CD4-positive, alpha-beta T cell treated with Interleukin-2 at 100 ng/mL for 4 hours (primary cell): ENCODE measurements around the gene KRTAP10-8.
"Not testable (repeated sequence)": the region's sequence is repeated elsewhere in the genome, so short reads cannot be mapped to it uniquely, and the experiment has no call there.

Experiments used
- DNase-seq: peaks from one replicate; pipeline ENCODE4 v3.0.0-alpha.2; 2020; ENCODE audit warnings: low spot score

Gene KRTAP10-8

DNA sequence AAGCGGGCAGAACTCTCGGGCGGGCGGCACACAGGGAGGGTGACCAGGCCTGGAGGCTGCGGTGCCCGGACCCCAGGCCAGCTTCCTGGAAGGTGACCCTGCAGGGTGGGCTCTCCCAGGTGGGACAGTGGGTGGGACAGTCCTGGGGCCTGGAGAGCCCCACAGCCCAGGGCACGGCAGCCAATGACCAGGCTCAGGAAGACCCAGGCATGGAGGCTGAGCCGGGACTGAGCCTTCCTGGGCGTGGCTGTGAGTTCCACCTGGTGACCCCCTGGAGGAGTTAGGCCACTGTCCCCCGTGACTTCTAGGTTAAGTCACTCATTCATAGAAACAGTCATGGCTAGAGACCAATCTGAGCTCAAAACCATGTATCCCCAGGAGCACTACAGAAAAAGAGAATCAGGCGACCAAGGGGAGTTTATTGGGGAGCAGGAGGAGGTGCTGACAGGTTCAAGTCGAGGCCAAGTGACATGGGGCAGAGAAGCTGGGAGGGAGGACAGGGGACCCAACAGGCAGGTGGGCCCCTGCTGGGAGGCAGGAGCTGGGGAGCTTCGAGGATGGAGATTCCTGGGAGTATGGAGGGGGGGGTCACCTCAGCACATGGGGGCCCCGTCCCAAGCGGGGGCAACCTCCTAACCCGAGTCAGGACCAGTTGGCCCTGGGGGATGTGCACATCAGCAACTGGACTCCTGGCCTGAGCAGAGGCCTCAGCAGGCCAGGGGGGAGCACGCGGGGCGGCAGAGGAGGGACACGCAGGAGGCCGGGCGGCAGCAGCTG lies 32.6 kb upstream of the KRTAP10-8 start:
- DNase-seq = no peak

DNA sequence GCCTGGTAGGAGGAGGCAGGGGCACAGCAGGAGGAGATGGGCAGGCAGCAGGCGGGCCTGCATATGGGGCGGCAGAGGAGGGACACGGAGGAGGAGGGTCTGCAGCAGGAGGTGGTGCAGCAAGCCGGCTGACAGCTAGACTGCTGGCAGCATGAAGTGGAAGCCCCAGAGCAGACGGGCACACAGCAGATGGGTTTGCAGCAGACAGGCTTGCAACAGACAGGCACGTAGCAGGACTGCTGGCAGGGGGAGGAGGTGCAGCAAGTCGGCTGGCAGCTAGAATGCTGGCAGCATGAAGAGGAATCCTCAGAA lies 32.1 kb upstream of the KRTAP10-8 start:
- no peak for DNase-seq

DNA sequence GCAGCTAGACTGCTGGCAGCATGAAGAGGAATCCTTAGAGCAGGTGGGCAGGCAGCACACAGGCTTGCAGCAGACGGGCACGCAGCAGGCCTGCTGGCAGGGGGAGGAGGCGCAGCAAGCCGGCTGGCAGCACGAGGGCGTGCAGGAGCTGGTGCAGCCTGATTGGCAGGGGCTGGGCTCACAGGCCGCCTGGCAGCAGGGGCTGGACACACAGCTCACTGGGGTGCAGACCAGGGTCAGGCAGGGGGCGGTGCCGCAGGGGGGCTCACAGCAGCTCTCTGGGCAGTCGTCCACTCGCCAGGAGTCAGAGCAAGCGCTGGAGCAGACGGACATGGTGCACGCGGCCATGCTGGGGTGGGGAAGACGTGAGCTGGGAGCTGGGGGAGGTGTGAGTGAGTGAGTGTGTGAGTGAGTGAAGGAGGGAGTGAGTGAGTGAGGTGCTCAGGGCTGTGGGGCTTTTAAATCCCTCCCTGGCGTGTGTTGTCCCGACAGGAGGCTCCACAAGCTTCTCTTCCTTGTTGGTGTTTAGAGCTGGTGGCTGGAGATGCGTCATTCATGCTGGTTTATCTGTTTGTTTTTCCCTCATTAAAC lies 31.6 kb upstream of the KRTAP10-8 start, which contains the start of gene KRTAP10-5:
Gene KRTAP10-5, minus strand, starts transcription at position 374 of the 591 bp plus-strand sequence. Its CDS starts 26 bp downstream, at position 348.
- DNase-seq = not testable (repeated sequence)

DNA sequence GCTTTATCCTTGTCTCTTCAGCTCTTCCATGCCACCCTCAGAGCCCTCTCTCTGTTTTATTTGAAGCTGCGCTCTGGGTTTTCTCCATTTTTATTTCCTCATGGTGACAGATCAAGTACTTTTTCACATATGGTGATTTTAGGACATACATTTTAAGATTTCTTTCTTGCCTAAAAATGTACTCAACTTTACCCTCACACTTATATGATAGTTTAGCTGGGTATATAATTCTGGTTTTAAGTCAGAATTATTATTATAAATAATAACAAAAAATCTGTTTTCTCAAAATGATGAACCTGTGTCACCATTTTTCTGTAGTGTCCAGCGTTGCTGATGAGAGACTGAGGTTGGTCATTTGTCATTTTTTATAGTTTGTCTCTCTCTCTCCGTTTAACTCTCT lies 30.7 kb upstream of the KRTAP10-8 start:
- DNase-seq = no peak

DNA sequence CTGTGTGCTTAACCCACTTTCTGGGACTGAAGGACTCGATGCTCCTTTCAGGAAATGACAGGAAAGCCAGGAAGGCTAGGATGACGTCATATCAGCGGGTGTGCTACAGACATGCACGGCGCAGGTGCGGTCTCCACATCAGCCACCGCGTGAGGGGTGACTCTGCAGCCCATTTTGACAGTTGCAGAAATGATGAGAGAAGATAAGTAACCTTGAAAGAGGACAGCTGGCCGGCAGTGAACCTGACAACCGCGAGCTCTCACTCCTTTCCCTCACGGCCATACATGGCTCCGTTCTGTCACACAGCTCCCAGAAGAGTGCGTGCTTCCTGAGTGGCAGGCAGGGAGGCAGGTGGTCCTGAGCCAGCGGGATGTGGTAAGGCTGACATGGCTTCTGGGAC lies 29.8 kb upstream of the KRTAP10-8 start:
- DNase-seq = no peak

DNA sequence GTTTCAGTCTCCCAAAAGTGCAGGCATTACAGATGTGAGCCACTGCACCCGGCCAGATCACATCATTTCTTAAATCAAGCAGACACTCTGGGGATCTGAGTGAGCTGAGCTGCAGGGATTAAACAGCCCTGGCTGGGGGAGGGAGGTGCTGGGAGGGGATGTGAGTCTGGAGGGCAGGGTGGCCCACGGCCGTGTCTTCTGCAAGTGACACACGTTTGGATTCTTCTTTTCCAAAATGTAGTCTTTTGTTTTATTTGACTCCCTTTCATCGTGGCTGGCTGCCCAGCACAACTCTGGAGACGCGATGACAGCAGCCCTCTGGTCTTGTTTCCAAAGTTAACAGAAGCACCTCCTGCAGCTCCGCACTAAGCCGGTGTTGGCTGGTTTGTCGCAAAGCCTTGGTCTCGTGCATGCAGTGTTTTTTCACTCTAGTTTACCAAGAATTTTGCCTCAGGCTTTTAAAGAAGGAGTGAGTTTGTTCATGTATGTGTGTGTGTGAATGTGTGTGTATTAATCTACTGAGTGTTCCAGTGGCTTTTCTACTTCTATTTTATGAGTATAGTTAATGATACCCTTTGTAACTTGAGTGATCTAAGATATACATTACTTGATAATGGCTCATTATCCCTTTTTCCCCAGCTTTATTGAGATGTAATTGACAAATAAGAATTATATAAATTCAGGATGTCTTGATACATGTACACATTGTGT lies 28.6 kb upstream of the KRTAP10-8 start:
- no peak for DNase-seq

DNA sequence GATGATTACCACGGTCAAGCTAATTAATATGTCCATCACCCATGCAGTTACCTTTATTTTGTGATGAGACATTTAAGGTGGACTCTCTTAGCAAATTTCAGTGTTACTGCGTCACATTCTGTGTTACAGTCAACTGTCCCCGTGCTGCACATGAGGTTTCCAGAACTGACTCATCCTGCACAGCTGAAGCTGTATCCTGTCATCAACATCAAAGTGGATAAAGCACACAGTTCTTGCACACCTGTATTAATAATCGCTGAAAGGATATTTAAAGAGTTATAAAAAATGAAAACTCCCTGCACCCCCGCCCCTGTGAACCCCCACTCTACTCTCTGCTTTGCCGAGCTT lies 28.1 kb upstream of the KRTAP10-8 start:
- peak; percentile 42 for DNase-seq

DNA sequence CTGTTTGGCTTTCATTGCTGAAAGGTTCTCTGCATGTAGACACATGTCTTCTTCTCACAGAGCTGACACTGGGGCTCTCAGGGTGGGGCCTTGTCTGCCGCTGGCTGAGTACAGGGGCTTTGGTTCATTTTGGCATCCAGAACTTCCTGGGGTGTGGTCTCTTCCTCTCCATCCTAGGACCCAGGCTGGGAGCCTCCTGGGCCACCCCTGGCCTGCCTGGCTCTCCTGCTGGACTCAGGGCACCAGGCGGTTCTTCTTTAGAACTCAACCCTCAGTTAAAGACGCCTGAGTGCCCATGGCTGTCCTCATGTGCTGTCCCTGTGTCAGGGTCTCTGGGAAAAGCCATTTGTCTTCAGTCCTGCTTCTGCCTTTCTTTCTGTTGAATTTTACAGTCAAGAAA lies 26.0 kb upstream of the KRTAP10-8 start:
- no peak for DNase-seq

DNA sequence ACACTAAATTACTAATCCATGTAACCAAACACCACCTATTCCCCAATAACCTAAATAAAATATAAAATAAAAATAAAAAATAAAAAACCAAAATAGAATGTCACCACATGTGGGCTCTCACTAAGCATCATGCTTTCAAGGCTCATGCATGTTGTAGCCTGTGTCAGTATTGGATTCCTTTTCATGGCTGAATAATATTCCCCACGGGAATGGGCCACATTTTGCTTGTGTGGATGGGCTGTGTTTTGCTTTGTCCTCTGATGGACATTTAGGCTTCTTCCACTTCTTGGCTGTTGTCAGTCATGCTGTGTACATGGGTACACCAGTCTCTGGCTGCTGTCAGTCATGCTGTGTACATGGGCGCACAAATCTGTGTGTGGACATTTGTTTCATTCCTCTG lies 22.8 kb upstream of the KRTAP10-8 start:
- no peak for DNase-seq

DNA sequence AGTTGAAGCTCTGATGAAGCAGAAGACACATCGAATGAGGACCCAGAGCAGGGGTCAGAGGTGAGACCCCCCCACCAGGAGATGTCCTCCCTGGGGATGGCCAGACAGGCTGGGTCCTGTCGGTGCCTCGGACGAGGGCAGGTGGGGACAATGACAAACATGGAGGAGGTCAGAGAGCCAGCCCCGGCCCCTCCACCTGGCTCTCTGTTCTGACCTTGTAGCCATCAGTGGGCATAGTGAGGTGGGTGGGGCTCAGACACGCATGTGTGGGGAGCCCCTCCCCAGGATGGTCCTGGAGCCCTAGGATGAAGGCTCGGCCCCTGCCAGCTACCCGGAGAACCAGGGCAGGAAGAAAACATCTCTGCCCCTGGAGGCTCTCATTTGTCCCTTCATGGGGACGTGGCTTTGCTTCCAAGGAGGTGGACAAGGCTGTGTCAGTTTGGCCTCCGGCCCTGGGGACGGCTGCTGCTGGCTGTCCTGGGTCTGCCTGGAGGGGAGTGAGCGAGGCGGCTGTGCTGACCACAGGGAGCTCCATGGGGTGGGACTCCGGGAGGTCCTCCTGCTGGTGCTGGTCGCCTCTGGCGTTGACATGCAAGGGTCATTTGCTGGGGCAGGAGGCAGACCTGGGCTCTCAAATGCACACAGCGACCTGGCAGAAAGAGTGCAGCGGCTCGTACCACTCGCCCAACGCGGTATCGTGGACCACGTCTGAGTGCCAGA lies 22.1 kb upstream of the KRTAP10-8 start:
- no peak for DNase-seq

DNA sequence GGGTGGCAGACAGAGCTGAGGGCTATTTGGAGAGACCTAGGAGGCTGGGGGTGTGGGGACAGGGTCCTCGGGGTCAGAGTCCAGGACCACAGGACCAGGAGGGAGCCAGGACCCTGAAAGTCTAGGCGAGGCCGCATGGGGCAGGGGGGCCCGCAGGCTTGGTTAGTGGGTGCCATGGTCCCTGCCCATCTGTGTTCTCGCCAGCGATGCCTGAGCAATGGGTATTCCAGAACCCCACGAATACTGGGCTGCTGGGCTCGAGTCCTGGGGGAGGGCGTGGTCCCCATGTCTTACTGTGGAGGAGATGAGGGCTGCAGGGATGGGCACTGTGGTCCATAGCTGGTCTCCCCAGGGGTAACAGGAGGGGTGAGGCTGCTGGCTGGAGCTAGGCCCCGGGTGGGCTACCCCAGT lies 21.6 kb upstream of the KRTAP10-8 start:
- no peak for DNase-seq

DNA sequence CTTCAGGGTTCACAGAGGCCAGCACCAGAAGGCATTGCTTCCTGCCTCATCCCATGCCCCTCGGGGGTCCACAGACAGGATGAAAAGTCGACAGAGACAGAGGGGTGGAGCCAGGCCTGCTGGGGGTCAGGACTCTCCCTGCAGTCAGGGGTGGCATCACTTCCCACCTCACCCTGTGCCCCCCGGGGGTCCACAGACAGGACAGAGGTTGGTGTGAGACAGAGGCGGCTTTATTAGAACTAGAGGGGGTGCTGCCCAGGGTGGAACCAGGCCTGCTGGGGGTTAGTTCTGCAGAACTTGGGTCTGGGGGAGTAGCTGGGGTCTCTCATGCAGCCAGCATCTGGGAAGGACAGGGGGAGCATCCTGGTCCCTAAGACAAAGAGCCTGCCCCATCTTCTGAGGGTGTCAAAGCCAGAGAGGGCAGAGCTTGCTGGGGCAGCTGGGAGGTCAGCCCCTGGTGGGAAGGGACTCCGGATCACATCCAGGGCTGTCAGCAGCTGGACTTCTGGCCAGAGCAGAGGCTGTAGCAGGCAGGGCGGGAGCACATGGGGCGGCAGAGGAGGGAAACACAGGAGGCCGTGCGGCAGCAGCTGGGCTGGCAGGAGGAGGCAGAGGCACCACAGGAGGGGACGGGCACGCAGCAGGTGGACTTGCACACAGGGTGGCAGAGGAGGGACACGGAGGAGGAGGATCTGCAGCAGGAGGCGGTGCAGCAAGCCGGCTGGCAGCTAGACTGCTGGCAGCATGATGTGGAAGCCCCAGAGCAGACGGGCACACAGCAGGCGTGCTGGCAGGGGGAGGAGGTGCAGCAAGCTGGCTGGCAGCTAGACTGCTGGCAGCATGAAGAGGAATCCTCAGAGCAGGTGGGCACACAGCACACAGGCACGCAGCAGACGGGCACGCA lies 20.7 kb upstream of the KRTAP10-8 start:
- DNase-seq = not testable (repeated sequence)

DNA sequence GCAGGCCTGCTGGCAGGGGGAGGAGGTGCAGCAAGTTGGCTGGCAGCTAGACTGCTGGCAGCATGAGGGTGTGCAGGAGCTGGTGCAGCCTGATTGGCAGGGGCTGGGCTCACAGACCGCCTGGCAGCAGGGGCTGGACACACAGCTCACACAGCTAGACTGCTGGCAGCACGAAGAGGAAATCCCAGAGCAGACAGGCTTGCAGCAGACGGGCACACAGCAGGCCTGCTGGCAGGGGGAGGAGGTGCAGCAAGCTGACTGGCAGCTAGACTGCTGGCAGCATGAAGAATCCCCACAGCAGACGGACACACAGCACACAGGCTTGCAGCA lies 20.1 kb upstream of the KRTAP10-8 start:
- DNase-seq = not testable (repeated sequence)

DNA sequence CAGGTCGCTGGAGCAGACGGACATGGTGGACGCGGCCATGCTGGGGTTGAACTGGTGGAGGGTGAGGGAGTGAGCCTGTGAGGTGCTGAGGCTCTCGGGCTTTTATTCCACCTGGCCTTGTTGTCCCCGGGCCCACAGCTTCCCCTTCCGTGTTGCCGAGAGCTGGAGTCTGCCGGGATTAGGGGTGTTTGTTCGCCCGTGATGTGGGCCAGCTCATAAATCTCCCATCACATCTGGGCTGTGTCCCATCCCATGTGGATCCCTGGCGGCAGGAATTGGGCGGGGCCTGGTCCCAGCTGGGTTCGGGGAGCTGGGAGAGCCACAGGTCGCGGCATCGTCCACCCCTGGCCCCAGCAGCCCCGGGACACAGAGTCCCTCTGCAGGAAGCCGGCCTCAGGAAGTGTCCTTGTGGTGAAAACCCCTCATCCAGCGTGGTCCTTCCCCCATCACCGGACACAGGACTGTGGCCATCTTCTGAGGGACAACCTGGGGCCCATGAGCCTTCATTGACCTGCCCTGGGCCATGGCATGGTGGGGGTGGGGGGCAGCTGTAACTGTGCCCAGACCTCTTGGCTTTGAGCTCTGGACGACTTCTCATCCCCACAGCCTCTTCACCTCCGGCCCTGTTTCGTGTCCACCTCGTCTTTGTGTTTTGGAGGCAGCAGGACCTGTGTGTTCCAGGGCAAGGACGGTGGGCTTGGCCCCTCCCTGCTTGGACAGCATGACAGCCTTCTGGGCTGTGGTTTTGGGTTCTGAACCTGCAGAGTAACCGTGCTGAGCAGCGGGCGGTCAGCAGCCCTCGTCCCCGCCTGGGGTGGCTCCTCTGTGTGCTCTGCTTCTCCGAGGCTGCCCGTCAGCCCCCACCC lies 19.2 kb upstream of the KRTAP10-8 start, which contains the start of gene KRTAP10-6:
Gene KRTAP10-6, minus strand, starts transcription at position 60 of the 866 bp plus-strand sequence. Its CDS starts 21 bp downstream, at position 39.
- no peak for DNase-seq

DNA sequence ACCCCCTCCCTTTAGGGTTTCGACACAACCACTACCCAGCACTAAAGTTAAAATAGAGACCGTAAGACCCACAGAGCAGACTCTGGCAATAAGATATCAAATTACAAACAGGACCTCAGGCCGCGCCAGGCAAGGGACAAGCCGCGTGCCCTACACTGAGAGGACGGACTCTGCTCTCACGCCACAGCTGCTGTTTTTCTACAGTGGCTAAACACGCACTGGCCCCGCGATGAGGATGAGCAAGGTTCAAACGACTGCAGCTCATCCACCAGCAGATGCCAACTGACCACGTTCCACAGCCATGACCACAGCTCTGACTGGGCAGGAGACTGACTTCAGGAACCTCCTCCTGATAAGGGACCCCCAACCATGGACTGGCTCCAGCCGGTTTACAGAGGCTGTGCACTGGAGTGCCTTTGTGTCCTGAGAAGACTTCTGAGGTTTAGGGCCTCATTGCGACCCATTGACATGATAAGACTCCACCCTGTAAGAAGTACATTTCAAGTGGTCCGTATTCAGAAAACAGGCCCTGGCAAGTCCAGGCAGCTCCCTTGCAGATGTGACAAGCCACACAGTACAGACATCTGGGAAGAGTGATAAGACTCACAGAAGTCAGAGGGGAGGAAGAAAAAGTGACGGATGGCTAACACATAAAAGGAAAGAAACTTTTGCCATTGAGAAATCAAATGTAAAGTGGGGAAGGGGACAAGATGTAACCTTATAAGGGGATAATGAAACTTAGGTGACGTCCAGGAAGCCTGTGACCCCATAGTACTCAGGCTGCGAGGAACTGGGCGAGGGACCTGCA lies 18.1 kb upstream of the KRTAP10-8 start:
- no peak for DNase-seq

DNA sequence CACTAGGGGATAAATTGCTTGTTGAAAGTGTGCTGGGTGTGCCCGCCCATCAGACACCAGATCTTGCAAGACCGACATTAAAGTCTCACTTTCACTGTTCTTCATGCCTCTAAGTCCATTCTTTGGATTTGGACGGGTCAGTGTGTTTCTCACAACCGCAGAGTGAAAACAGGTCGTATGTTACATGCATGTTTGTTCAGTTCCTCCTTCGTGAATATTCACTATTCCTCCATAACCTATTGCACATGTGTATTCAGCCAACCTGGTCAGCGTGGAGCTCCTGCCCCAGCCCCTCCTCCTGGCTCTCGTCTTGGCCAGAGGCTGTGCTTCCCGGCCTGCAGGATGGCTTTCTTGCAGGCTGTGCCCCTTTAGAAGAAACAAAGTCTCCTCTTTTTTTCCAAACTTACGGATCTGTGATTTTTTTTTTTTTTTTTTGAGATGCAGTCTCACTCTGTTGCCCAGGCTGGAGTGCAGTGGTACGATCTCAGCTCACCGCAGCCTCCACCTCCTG lies 17.4 kb upstream of the KRTAP10-8 start:
- no peak for DNase-seq

DNA sequence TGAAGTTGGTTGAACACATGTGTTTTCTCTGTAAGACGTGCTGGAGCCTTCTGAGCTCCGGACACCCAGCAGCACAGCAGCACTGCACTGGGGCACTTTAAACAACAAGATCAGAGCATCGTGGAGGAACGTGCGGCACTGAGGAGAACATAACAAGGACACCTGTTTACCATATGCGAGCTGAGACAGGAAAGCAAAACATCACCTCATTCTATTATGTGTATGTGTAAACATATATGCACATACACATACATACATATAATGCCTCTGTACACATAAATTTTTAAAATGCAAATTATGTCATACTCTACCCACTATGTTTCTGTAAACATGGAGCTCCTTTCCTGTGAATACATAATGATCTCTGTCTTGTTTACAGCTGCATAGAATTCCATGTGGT lies 16.4 kb upstream of the KRTAP10-8 start:
- no peak for DNase-seq

DNA sequence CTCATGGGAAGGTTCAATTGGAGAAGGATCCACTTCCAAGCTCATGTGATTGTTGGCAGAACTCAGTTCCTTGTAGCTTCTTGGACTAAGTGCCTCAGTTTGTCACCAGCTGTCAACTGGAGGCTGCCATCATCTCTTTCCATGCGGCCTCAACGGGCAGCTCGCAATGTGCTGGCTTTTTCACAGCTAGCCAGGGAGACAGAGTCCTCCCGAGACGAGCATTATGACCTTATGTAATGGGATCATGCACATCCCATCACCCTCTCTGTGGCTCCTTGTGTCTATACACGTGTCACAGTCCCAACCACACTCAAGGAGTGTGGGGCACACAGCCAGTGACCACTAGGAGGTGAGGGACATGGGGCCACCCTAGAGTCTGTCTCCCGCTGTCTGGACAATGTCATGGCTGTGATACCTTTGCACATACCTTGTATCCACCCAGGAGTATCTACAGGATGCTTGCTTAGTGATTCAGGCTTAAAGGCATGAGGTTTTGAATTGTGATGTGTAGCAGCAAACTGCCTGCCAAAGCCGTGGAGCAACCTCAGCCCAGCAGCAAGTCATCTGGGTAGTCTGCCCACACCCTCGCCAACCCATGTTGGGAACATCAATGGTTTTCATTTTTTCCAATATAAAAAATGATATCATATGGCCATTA lies 15.7 kb upstream of the KRTAP10-8 start:
- DNase-seq = no peak

DNA sequence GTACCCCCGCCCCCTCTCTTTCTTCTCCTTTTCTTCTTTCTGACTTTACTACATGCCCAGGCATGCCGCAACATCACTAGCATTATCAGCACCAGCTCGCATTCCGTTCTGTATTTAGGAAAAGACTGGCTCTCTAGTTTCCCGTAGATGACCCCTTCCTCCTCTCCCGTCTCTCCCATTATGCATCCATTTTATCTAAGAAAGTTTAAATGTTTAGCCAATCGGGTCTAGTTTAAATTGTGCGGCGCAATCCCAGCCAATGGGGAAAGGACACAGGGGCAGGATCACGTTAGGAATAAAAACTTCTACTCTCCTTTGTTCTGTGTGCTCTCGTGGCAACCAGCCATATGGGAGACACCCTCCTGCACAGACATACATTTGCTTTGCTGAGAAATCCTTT lies 13.8 kb upstream of the KRTAP10-8 start:
- no peak for DNase-seq
